HG03196 (cell line): ENCODE data around the gene NKD1.

ENCODE experiments used
- ATAC-seq: cut with Tn5 transposase; IDR thresholded peaks from one replicate; pipeline ENCODE4 v1.9.1; 2021; ENCODE audit not compliant: unreplicated experiment

The NKD1 gene

GRCh38 chr16:50610331-50611262 lies 62.4 kb downstream of the NKD1 start:
- no peak for ATAC-seq

GRCh38 chr16:50611332-50611934 lies 63.2 kb downstream of the NKD1 start:
- no peak for ATAC-seq

GRCh38 chr16:50611995-50612848 lies 64.0 kb downstream of the NKD1 start:
- no peak for ATAC-seq

GRCh38 chr16:50612849-50613198 lies 64.6 kb downstream of the NKD1 start:
- no peak for ATAC-seq

- no peak for ATAC-seq
Measured at GRCh38 chr16:50613281-50613963, 65.2 kb downstream of the NKD1 start.

DNA sequence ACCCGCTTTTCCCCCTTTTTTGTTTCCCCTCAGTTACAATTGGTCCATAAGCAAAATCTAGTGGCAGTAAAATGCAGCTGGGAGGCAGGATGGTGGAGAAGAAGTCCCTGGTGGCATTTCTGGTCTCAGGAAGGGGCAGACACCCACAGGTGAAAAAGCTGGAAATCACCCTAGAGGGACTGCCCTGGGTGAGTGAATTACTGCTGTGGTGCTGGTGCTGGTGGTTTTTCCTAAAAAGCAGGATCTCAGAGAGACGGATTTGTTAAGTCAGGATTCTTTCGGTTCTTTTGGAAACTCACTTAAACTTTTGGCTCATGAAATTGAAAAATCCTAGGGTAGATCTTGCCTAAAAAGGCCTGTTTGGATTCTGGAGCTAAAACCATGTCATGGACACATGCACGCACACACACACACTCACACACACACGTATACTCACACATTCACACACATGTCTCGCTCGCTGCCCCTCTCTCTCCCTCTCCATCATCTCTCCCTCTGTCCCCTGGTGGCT lies 65.8 kb downstream of the NKD1 start:
- no peak for ATAC-seq

GRCh38 chr16:50614955-50615724 lies 66.9 kb downstream of the NKD1 start:
- no peak for ATAC-seq

- ATAC-seq = no peak
Measured at GRCh38 chr16:50615891-50616290, 67.7 kb downstream of the NKD1 start.

- ATAC-seq = no peak
Measured at GRCh38 chr16:50616386-50616785, 68.2 kb downstream of the NKD1 start.

DNA sequence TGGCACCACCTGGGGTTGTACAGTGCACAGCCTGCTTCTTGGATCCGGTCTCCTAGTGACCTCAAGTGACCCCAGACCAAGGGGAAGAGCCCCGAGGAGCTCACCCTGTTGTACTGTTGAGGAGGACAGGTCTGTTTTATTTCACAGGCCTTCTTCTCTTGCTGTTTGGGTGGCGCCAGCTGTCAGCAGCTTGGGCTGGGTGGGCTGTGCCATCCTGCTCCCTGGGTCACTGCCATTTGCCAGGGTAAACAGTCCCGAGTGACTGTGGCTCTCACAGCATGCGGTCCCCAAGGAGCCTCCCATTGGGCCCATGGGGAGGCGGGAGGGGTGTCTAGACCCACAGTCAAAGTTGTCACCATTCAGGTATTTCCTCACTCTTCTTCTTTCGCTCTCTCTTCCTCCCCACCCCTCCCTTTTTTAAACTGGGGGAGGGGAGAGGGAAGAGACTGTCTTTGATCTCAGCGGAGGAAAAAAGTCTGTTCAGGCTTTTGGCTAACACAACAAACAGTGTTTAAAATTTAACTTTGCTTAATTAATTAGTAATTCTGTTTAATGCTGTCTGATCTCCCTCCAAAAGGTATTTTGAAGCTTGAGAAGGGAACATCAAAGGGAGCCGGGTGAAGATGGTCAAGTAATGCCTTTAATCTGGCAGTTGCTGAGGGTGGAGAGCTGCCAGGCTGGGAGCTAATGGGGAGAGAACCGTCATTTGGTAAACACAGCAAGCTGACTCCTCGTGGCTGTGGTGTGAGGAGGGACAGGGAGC lies 68.9 kb downstream of the NKD1 start:
- ATAC-seq = no peak

GRCh38 chr16:50617646-50618184 lies 69.5 kb downstream of the NKD1 start:
- ATAC-seq = no peak

- ATAC-seq = no peak
Measured at GRCh38 chr16:50618238-50618918, 70.2 kb downstream of the NKD1 start.

DNA sequence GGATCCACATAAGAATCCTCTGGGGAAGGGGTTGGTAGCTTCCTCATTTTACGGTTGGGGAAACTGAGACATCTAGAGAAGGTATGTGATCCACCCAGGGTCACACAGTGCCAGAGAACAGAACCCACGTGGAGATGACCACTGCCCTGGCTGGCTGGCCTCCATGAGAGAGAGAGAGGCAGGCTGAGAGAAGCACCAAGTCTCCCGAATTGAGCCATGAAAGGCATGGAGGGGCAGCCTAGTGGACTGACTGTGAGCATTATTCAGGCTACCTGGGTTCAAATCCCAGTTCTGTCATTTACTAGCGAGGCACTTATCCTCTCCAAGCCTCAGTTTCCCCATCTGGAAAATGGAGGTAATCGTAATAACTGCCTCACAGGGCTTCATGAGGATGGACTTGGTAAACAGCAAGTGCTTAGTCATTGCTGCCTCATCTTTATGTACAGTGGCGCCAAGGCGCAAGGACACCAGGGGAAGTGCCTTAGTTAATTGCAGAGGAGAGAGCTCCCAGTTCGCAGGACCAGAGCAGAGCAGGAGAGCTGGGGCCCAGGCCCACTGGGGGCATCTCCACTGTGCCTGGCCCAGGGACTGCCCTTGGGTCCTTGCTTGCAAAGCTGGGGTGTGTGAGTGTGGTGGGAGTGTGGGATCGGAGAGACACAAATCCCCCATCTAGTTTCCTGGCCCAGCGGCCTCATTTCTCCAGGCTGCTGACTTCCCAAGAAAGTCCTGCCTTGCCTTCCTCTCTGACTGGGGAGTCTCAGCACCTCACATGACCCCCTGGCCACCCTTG lies 71.7 kb downstream of the NKD1 start:
- no peak for ATAC-seq

DNA sequence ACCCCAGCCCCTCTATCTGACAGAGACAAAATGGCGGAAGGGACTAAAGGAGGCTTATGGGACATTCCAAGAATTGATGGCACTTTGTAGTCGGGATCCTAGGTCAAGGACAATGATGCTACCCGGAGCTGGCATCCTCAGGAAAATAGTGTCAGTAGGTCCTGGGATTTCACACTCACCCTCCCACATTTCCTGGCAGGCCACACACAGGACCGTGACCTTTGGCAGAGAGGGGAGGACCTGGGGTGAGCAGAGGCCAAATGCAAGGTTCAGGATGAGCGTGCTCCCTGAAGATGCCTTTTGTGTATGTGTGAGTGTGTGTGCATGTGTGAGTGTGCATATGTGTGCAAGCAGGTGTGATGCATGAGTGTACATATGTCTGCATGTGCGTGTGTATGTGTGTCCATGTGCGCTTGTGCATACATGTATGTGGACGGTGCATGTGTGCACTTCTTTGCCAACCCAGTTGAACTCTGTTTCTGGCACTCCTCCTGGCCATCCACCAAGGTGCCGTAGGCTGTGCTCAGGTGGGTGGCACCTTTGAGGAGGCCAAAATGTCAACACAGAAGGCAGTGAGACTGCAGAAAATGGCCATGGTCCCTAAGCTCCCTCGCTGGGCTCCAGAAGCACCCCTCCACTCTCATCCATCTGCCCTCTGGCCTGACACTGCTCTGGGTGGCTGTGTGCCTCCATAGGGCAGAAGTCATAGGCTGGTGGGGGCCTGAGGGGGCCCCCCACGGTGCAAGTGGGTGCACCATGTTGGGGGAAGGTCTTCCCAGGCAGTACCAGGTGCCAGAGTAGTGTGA lies 72.7 kb downstream of the NKD1 start:
- no peak for ATAC-seq

GRCh38 chr16:50621452-50621792 lies 73.2 kb downstream of the NKD1 start:
- ATAC-seq = no peak

DNA sequence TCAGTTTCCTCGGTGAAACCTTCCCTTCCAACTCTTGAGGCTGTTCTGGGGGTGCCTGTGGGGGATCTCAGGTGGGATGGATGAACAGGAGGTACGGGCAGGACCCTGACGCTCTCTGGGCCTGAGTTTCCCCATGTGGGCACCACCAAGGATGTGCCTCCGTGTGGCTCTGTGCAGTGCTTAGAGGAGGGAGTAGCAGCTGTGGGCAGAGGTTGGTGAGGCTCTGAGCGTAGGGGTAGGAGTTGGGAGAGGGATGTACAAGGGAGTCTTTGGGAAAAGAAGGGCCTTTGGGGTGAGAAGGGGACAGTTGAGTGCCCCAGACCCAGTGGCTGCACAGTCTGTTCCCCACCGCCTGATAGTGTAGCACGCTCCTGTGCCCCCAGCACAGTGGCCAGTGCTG lies 73.8 kb downstream of the NKD1 start:
- no peak for ATAC-seq
